Endothelial cell of umbilical vein (primary cell): Measurements from ENCODE around the gene TUFM.

Source experiments
- CTCF ChIP-seq, 2 donors: IDR thresholded peaks; 1 replicate in 1 of 2; 2 replicates in 1 of 2; pipeline ENCODE4 v1.5.1; 2011; ENCODE audit warnings: low read length in 2 of 2, mild to moderate bottlenecking in 2 of 2, moderate library complexity in 2 of 2, control low read depth in 1 of 2, inconsistent platforms in 1 of 2, low read depth in 1 of 2; ENCODE audit not compliant: insufficient read depth in 1 of 2; ENCODE audit errors: extremely low read depth in 1 of 2
- EZH2 ChIP-seq: IDR thresholded peaks from 2 replicates; pipeline ENCODE4 v1.6.1; 2012; ENCODE audit warnings: borderline replicate concordance, low read depth, mild to moderate bottlenecking, moderate library complexity, low read length, inconsistent platforms; ENCODE audit not compliant: severe bottlenecking
- MYC ChIP-seq: IDR thresholded peaks from one replicate; pipeline ENCODE4 v1.6.1; 2011; ENCODE audit warnings: mild to moderate bottlenecking, low read depth, low read length
- POLR2A ChIP-seq: IDR thresholded peaks from 2 replicates; pipeline ENCODE4 v1.6.1; 2012; ENCODE audit warnings: low read depth, mild to moderate bottlenecking, control low read depth, low read length
- POLR2AphosphoS5 ChIP-seq: IDR thresholded peaks from 2 replicates; pipeline ENCODE4 v1.6.1; 2012; ENCODE audit warnings: low read depth, mild to moderate bottlenecking, control low read depth, low read length, moderate library complexity; ENCODE audit not compliant: insufficient read depth

DNA sequence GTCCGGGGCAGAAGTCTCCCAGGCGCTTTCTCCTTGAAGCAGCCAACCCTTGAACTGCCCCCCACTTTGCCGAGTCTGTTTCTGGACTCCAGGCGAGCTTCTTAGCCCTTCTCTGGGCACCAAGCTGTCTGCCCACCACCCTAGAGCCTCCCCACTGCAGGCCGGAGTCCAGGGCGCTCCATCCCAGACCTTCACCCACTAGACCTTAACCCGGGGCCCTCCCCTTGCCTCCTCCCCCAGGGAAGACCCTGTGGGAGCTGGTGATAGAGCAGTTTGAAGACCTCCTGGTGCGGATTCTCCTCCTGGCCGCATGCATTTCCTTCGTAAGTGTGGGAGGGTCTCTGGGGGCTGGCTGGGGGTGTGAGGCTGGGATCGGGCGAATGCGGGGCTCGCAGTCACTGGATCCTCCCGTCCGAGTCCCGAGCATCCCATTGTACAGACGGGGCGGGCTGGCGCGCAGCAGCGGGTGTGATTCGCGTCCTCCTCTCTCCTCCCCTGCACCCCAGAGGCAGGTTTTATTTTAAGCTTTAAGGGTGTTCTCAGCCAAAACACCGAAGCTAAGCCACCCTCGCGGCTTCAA, 33.2 kb upstream of the TUFM start:
- no peak for TF ChIP-seq EZH2
- TF ChIP-seq POLR2AphosphoS5 = no peak
- no peak for TF ChIP-seq CTCF (IDR thresholded peaks at IDR 0.05; ENCODE audit: extremely low read depth in 1 of 2, insufficient read depth in 1 of 2, low read depth in 1 of 2, low read length in 2 of 2)
- TF ChIP-seq MYC = no peak
- no peak for TF ChIP-seq POLR2A
